Measurements from ENCODE around the gene SPAG9. TPM values are rescaled to one million over a fixed set of nuclear protein-coding genes. Genes with fewer than 3 reads are reported as not detected.

SPAG9 gene
- total RNA-seq, 4 donors from 2014 or later: 81.2 to 99.9 (median 89.9) TPM

DNA sequence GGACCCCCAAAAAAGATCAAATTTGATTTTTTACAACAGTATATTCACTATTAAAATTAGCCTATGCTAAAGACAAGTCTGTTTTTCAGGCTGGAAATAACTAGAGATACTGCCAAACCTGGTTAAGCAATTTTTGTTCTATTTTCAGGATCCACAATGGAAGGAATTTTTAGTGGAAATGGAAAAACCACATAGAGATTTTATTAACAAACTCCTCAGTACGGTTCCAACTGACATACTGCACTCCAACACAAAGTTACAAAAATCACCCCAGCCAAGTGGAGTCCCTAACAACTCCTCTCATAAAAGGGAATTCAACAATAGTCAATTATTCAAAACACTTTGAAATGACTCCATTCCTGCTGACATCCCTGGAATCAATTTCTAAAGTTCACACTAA lies 152.9 kb downstream of the SPAG9 start:
- DNase-seq (ENCODE audit: extremely low spot score): no peak
- H3K27me3 ChIP-seq: no peaks in the 10 kb centered on the region
- peak overlapping the region; percentile 44 to 57 (median 56) for H3K27ac ChIP-seq (replicated peaks in 1 of 4)
- H3K4me3 ChIP-seq: no peak overlapping the region
- no peaks in the 10 kb centered on the region for H3K9me3 ChIP-seq
- intact Hi-C loops (cut with DNase I): no loop called here
- peaks cover 3 to 68% (median 44%) of the 10 kb centered on the region in 4 donors for H3K36me3 ChIP-seq
- H3K4me1 ChIP-seq: peaks cover 0 to 20% (median 18%) of the 10 kb centered on the region in 4 donors
- WGBS: 41% methylated on average over 1 of the region's 1 CpG
- TF ChIP-seq POLR2A (IDR thresholded peaks at IDR 0.05; ENCODE audit: low read depth) (no peak), EP300 (IDR thresholded peaks at IDR 0.05) (no peak), POLR2AphosphoS5 (IDR thresholded peaks at IDR 0.05) (no peak)
- TF ChIP-seq, protein P1, sequence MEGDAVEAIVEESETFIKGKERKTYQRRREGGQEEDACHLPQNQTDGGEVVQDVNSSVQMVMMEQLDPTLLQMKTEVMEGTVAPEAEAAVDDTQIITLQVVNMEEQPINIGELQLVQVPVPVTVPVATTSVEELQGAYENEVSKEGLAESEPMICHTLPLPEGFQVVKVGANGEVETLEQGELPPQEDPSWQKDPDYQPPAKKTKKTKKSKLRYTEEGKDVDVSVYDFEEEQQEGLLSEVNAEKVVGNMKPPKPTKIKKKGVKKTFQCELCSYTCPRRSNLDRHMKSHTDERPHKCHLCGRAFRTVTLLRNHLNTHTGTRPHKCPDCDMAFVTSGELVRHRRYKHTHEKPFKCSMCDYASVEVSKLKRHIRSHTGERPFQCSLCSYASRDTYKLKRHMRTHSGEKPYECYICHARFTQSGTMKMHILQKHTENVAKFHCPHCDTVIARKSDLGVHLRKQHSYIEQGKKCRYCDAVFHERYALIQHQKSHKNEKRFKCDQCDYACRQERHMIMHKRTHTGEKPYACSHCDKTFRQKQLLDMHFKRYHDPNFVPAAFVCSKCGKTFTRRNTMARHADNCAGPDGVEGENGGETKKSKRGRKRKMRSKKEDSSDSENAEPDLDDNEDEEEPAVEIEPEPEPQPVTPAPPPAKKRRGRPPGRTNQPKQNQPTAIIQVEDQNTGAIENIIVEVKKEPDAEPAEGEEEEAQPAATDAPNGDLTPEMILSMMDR (IDR thresholded peaks at IDR 0.05): no peak

DNA sequence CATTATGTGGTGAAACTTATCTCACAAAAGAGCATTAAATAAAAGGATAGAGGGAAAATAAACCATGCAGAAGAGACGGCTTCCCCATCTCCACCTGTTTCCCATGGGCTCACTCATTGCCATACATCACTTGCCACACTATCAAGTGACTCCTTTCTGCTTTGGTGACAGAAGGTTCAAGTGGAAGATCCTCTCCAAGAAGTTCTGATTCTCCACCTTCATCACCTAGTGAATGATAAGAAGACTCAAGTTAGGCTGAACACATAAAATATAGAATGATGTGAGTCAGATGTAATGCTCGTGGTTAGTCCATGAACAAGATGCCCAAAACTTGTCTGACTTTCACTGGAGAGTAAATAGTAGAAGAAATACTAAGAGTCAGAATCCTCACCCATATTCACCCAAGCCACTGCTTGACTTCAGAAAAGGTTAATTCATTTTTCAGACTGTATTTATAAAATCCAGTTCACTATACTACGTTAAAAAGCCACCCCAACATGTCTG lies 154.5 kb downstream of the SPAG9 start:
- H3K27ac ChIP-seq (replicated peaks in 1 of 4): no peak overlapping the region
- 84% methylated on average over 3 of the region's 3 CpGs for WGBS
- intact Hi-C loops (cut with DNase I): no loop called here
- no peaks in the 10 kb centered on the region for H3K27me3 ChIP-seq
- no peaks in the 10 kb centered on the region for H3K9me3 ChIP-seq
- H3K4me1 ChIP-seq: peaks cover 0 to 20% (median 18%) of the 10 kb centered on the region in 4 donors
- H3K4me3 ChIP-seq: no peak overlapping the region
- no peak for DNase-seq (ENCODE audit: extremely low spot score)
- TF ChIP-seq, protein P1 (IDR thresholded peaks at IDR 0.05): no peak
- no peak for TF ChIP-seq EP300 (IDR thresholded peaks at IDR 0.05)
- TF ChIP-seq POLR2A (IDR thresholded peaks at IDR 0.05; ENCODE audit: low read depth): no peak
- no peak for TF ChIP-seq POLR2AphosphoS5 (IDR thresholded peaks at IDR 0.05)
- H3K36me3 ChIP-seq: peaks cover 0 to 72% (median 47%) of the 10 kb centered on the region in 4 donors

DNA sequence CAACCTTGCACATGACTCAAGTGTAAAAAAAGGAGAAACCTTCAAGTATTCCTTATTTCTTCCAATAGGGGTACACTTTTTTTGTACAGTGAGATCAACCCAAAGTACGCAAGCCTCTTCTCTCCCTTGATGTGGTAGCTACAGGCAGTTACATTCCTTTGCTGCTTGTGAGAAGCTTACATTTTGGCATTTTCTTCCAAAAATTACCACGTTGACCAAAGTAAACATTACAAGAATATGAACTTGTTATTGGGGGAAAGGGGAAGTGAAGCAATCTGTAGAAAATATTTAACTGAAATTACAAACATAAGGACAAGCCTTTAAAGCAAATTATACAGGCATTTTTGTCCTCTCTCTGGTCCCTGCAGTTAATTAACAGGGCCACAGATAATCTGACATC lies 157.5 kb downstream of the SPAG9 start:
- intact Hi-C loops (cut with DNase I): no loop called here
- DNase-seq (ENCODE audit: extremely low spot score): no peak
- TF ChIP-seq EP300 (IDR thresholded peaks at IDR 0.05): no peak
- TF ChIP-seq POLR2A (IDR thresholded peaks at IDR 0.05; ENCODE audit: low read depth): no peak
- TF ChIP-seq POLR2AphosphoS5 (IDR thresholded peaks at IDR 0.05): no peak
- TF ChIP-seq, protein P1 (IDR thresholded peaks at IDR 0.05): no peak
- no peak overlapping the region for H3K27ac ChIP-seq (replicated peaks in 1 of 4)
- no peak overlapping the region for H3K4me3 ChIP-seq
- H3K4me1 ChIP-seq: peaks cover 0 to 16% (median 12%) of the 10 kb centered on the region in 4 donors
- peaks cover 0 to 65% (median 38%) of the 10 kb centered on the region in 4 donors for H3K36me3 ChIP-seq
- 79% methylated on average over 2 of the region's 2 CpGs for WGBS
- no peaks in the 10 kb centered on the region for H3K27me3 ChIP-seq
- no peaks in the 10 kb centered on the region for H3K9me3 ChIP-seq

DNA sequence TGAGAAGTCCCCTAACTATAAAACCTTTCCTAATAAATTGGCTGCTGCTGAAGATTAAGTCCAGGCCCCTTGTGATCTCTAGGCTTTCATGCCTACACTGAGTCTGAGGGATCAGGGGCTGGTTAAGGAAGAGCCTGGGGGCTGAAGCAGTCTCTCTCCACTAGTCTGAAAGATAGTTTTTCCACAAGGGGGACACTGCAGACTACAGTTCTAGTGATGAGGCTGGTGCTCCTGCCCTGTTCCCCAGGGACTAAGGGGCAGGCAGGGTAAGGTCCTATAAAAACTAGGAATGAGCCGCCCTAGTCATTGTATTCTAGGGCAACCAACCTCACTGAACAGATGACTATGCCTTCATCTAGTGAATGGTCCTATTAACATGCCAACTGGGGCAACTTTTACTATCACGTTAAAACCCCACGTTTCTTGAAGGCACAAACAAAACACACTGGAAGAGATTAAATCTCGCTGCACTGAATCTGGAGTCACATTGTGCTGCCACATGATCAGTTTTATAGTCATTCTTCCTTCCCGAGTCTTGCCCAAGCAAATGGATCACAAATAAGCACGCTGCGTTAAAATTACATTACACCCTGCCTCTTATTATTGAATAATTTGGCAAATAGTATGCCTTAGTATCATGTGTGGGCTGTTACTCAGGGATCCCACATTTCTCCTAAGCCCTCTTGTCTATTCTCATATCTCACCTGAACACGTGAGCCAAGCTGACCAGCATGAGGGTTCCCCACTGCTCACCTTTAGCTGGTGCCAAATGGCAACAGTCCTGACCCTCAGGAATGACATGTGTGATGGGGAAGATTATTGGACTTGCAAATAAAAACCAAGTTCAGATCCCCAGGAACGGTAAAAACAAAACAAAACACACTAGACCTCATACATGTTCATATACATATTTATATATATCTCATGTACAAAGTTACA lies 159.1 kb downstream of the SPAG9 start:
- 89% methylated on average over 9 of the region's 9 CpGs for WGBS
- Histone ChIP-seq H3K9me3 (no peaks in the 10 kb centered on the region), H3K4me1 (peaks cover 1 to 8% (median 7%) of the 10 kb centered on the region in 4 donors), H3K36me3 (peaks cover 0 to 62% (median 34%) of the 10 kb centered on the region in 4 donors), H3K4me3 (no peak overlapping the region), H3K27me3 (no peaks in the 10 kb centered on the region), H3K27ac (replicated peaks in 1 of 4) (no peak overlapping the region)
- intact Hi-C loops (cut with DNase I): no loop called here
- DNase-seq (ENCODE audit: extremely low spot score): no peak
- TF ChIP-seq, protein P1 (IDR thresholded peaks at IDR 0.05): no peak
- TF ChIP-seq EP300 (IDR thresholded peaks at IDR 0.05) (no peak), POLR2AphosphoS5 (IDR thresholded peaks at IDR 0.05) (no peak), POLR2A (IDR thresholded peaks at IDR 0.05; ENCODE audit: low read depth) (no peak)
